A673 (cell line): ENCODE measurements around the gene ID3. TPM values are rescaled to one million over a fixed set of nuclear protein-coding genes. Genes with fewer than 3 reads are reported as not detected.

ENCODE experiments used
- BruUV-seq: library from RNA; stranded (reverse); fragments of 400-500 nt; replicated peaks from 2 replicates; lab custom pipeline; 2021; lab: Mats Ljungman, UMichigan
- CTCF ChIA-PET: fragments of 300-600 bp; sonication (Branson Sonifier 250); formaldehyde crosslinking; loops from one replicate; lab custom pipeline; 2022; ENCODE audit warnings: antibody characterized with exemption; lab: Charles Lee
- POLR2A ChIA-PET: fragments of 300-600 bp; sonication (Branson Sonifier 250); formaldehyde crosslinking; loops from one replicate; lab custom pipeline; 2022; ENCODE audit warnings: antibody characterized with exemption; ENCODE audit not compliant: low non-redundant PET; lab: Charles Lee
- DNase-seq: peaks from one replicate; pipeline ENCODE4 v3.0.0-alpha.2; 2015; ENCODE audit warnings: low spot score
- H3K27ac ChIP-seq: fragments of 200-600 bp; sonication (generic); 2 replicates; pipeline ENCODE4 v1.5.1; 2016; ENCODE audit warnings: mixed run types, low read depth, mild to moderate bottlenecking, mixed read lengths, antibody characterized with exemption, low read length; ENCODE audit not compliant: poor library complexity, severe bottlenecking
- H3K27me3 ChIP-seq: fragments of 200-600 bp; sonication (generic); replicated peaks from 2 replicates; pipeline ENCODE4 v1.6.1; 2017; ENCODE audit warnings: mixed run types, low read depth, mild to moderate bottlenecking, mixed read lengths, antibody characterized with exemption, low read length; ENCODE audit not compliant: insufficient read depth, poor library complexity
- H3K36me3 ChIP-seq: fragments of 200-600 bp; sonication (generic); 2 replicates; pipeline ENCODE4 v1.6.1; 2016; ENCODE audit warnings: mixed run types, mild to moderate bottlenecking, mixed read lengths, antibody characterized with exemption, low read length; ENCODE audit not compliant: insufficient read depth, poor library complexity, severe bottlenecking
- H3K4me1 ChIP-seq: fragments of 200-600 bp; sonication (generic); 2 replicates; pipeline ENCODE4 v1.6.1; 2017; ENCODE audit warnings: mixed run types, mild to moderate bottlenecking, mixed read lengths, antibody characterized with exemption, low read length; ENCODE audit not compliant: insufficient read depth, poor library complexity, severe bottlenecking
- H3K4me3 ChIP-seq: fragments of 200-600 bp; sonication (generic); 2 replicates; pipeline ENCODE4 v1.5.1; 2016; ENCODE audit warnings: low read depth, mixed run types, mild to moderate bottlenecking, mixed read lengths, low read length; ENCODE audit not compliant: poor library complexity, severe bottlenecking
- H3K9me3 ChIP-seq: fragments of 200-600 bp; sonication (generic); 2 replicates; pipeline ENCODE4 v1.6.1; 2016; ENCODE audit warnings: mixed run types, low read depth, mild to moderate bottlenecking, mixed read lengths, antibody characterized with exemption, low read length; ENCODE audit not compliant: poor library complexity, severe bottlenecking
- EZH2 ChIP-seq: fragments of 200-600 bp; sonication (generic); IDR thresholded peaks from 2 replicates; pipeline ENCODE4 v1.6.1; 2017; ENCODE audit warnings: borderline replicate concordance, low read depth, mild to moderate bottlenecking, mixed read lengths, antibody characterized with exemption, low read length; ENCODE audit not compliant: poor library complexity, severe bottlenecking
- intact Hi-C: fragments of 100-400 bp; cut with micrococcal nuclease; formaldehyde crosslinking; loops from one replicate; pipeline ENCODE4 v1.10.0; 2022; ENCODE audit not compliant: unreplicated experiment
- total RNA-seq: library from RNA; stranded (reverse); gene quantifications from 2 replicates; pipeline ENCODE4 v1.2.3, GENCODE V29; 2021
- TF ChIP-seq, protein P1 (sequence below): fragments of 300-800, 200-600 bp; sonication (generic); conservative IDR thresholded peaks from 2 replicates; pipeline ENCODE4 v1.5.1; 2017; ENCODE audit warnings: low read depth, mild to moderate bottlenecking, antibody characterized with exemption, low read length, moderate library complexity, mixed read lengths

ID3 gene
- total RNA-seq, 1 experiment from 2014 or later = 140 TPM

GRCh38 chr1:23601135-23601967, 42.0 kb upstream of the ID3 start:
- no peak overlapping the region for H3K27ac ChIP-seq
- H3K36me3 ChIP-seq = no peaks in the 10 kb centered on the region
- H3K4me3 ChIP-seq = no peak overlapping the region
- H3K27me3 ChIP-seq = no peaks in the 10 kb centered on the region
- peaks cover 31% of the 10 kb centered on the region for H3K4me1 ChIP-seq
- TF ChIP-seq, protein P1, sequence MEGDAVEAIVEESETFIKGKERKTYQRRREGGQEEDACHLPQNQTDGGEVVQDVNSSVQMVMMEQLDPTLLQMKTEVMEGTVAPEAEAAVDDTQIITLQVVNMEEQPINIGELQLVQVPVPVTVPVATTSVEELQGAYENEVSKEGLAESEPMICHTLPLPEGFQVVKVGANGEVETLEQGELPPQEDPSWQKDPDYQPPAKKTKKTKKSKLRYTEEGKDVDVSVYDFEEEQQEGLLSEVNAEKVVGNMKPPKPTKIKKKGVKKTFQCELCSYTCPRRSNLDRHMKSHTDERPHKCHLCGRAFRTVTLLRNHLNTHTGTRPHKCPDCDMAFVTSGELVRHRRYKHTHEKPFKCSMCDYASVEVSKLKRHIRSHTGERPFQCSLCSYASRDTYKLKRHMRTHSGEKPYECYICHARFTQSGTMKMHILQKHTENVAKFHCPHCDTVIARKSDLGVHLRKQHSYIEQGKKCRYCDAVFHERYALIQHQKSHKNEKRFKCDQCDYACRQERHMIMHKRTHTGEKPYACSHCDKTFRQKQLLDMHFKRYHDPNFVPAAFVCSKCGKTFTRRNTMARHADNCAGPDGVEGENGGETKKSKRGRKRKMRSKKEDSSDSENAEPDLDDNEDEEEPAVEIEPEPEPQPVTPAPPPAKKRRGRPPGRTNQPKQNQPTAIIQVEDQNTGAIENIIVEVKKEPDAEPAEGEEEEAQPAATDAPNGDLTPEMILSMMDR = no peak
- TF ChIP-seq EZH2 = no peak
- no TSS peak for BruUV-seq
- CTCF ChIA-PET = interaction anchor here (0.7 kb wide), 1 partner anchor 187 kb away, joined by 5 read pairs; no protein-coding TSS in a partner anchor
- intact Hi-C loops = no loop called here
- H3K9me3 ChIP-seq = no peaks in the 10 kb centered on the region
- DNase-seq = no peak
- POLR2A ChIA-PET = no interaction called here

DNA sequence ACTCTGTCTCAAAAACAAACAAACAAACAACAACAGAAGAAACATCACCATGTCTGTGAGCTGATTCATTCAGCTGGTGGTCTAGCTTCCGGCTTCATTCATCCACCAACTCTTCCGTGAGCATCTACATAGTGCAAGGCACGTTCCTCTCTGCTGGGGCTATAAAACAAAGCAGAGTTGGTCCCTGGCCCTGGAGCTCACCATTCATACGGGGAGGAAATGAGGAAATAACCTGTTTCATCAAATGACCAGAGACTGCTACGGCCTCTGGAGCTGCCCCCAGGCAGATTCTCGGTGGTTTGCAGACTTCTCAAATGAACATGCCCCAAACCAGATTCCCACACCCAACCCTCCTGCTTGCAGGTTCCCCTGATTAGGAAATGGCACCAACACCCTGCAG, 41.0 kb upstream of the ID3 start:
- Histone ChIP-seq H3K9me3 (no peaks in the 10 kb centered on the region), H3K27me3 (no peaks in the 10 kb centered on the region), H3K36me3 (no peaks in the 10 kb centered on the region), H3K4me3 (no peak overlapping the region), H3K27ac (no peak overlapping the region), H3K4me1 (peaks cover 31% of the 10 kb centered on the region)
- TF ChIP-seq EZH2 = no peak
- TF ChIP-seq, protein P1 = no peak
- intact Hi-C loops = no loop called here
- POLR2A ChIA-PET = no interaction called here
- BruUV-seq = no TSS peak
- no peak for DNase-seq
- CTCF ChIA-PET = no interaction called here

- Histone ChIP-seq H3K4me3 (no peak overlapping the region), H3K27me3 (no peaks in the 10 kb centered on the region), H3K9me3 (no peaks in the 10 kb centered on the region), H3K27ac (peak overlapping the region; percentile 60), H3K4me1 (peaks cover 31% of the 10 kb centered on the region), H3K36me3 (no peaks in the 10 kb centered on the region)
- ChIA-PET CTCF (interaction anchor here (2.6 kb wide), 1 partner anchor 36 kb away, joined by 8 read pairs; no protein-coding TSS in a partner anchor), POLR2A (no interaction called here)
- intact Hi-C loops = loop anchor here (5.0 kb wide), 1 partner anchor 42 kb away; the partner anchor contains the start of gene ID3
- no TSS peak for BruUV-seq
- no peak for DNase-seq
- TF ChIP-seq EZH2 = no peak
- TF ChIP-seq, protein P1 = no peak
These were observed 39.8 kb upstream of the ID3 start for GRCh38 chr1:23599125-23599524.
